ENCODE results near the gene GAA. TPM values are rescaled to one million over a fixed set of nuclear protein-coding genes. Genes with fewer than 3 reads are reported as not detected.

The GAA gene
- total and polyA plus RNA-seq, 2 of the 8 experiments (the other 6 are each of a cell fraction or from before 2014, with no cell fraction given): 14.8 to 30.0 TPM

DNA sequence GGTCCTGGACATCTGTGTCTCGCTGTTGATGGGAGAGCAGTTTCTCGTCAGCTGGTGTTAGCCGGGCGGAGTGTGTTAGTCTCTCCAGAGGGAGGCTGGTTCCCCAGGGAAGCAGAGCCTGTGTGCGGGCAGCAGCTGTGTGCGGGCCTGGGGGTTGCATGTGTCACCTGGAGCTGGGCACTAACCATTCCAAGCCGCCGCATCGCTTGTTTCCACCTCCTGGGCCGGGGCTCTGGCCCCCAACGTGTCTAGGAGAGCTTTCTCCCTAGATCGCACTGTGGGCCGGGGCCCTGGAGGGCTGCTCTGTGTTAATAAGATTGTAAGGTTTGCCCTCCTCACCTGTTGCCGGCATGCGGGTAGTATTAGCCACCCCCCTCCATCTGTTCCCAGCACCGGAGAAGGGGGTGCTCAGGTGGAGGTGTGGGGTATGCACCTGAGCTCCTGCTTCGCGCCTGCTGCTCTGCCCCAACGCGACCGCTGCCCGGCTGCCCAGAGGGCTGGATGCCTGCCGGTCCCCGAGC is 17.9 kb downstream of the GAA start:
- Histone ChIP-seq H3K9ac (replicated peaks in 1 of 4; ENCODE audit: extremely low read depth in 1 of 4, low read depth in 3 of 4, low read length in 3 of 4) (no peak overlapping the region), H3K4me1 (replicated peaks in 1 of 4; ENCODE audit: control insufficient read depth in 3 of 4, insufficient read depth in 4 of 4, low read length in 3 of 4) (peaks cover 0 to 9% (median 6%) of the 10 kb centered on the region in 4 experiments; a peak in 6 of 7 replicates), H4K20me1 (replicated peaks in 1 of 2; ENCODE audit: control insufficient read depth in 1 of 2, insufficient read depth in 2 of 2, low read length in 2 of 2) (no peaks in the 10 kb centered on the region), H2BK20ac (ENCODE audit: low read length) (no peak overlapping the region), H3K23ac (ENCODE audit: insufficient read length) (no peak overlapping the region), H2BK5ac (ENCODE audit: low read depth, low read length) (no peak overlapping the region), H3K14ac (ENCODE audit: insufficient read length) (no peak overlapping the region), H2BK120ac (replicated peaks; ENCODE audit: low read depth, low read length) (no peak overlapping the region), H3K9me3 (ENCODE audit: insufficient read depth in 2 of 2, low read depth in 1 of 2, low read length in 1 of 2) (no peaks in the 10 kb centered on the region), H3K23me2 (ENCODE audit: low read depth, low read length) (no peaks in the 10 kb centered on the region), H3K18ac (ENCODE audit: extremely low read depth, low read length) (no peak overlapping the region), H3K27ac (ENCODE audit: low read depth, low read length) (no peak overlapping the region), H3K79me1 (ENCODE audit: low read depth, low read length) (no peaks in the 10 kb centered on the region), H3K79me2 (ENCODE audit: control insufficient read depth in 1 of 2, insufficient read depth in 2 of 2, low read length in 2 of 2) (no peaks in the 10 kb centered on the region), H3K4me2 (ENCODE audit: insufficient read depth in 1 of 2, low read depth in 2 of 2, low read length in 2 of 2) (no peak overlapping the region), H2AK5ac (ENCODE audit: low read depth, low read length) (no peak overlapping the region), H4K8ac (ENCODE audit: extremely low read depth, insufficient read depth, low read length) (peak overlapping the region; percentile 71; the same call in 1 of the 2 replicates), H4K5ac (ENCODE audit: insufficient read length, low read depth, low read length) (no peak overlapping the region), H2BK15ac (ENCODE audit: low read length) (no peak overlapping the region), H3K36me3 (ENCODE audit: control insufficient read depth in 2 of 4, insufficient read depth in 4 of 4, low read length in 3 of 4) (no peaks in the 10 kb centered on the region), H3K4me3 (ENCODE audit: extremely low read depth in 1 of 4, insufficient read depth in 2 of 4, low read depth in 3 of 4, low read length in 4 of 4) (no peak overlapping the region), H2BK12ac (ENCODE audit: low read depth, low read length) (no peak overlapping the region), H4K91ac (replicated peaks; ENCODE audit: insufficient read length, low read length) (no peak overlapping the region), H3K56ac (replicated peaks; ENCODE audit: insufficient read length, low read depth, low read length) (no peak overlapping the region), H3K27me3 (replicated peaks in 1 of 4; ENCODE audit: control insufficient read depth in 3 of 4, extremely low read depth in 1 of 4, insufficient read depth in 3 of 4, low read length in 3 of 4) (no peaks in the 10 kb centered on the region), H2AFZ (ENCODE audit: low read length) (no peak overlapping the region), H3K4ac (replicated peaks; ENCODE audit: insufficient read length, low read depth, low read length) (no peak overlapping the region)
- FAIRE-seq (no peak), DNase-seq (ENCODE audit: low read depth in 1 of 2, low spot score in 2 of 2) (no peak)
- CTCF ChIA-PET (ENCODE audit: partially characterized antibody): interaction anchor here (0.9 to 2.0 kb wide), 4 partner anchors 10 to 36 kb away, joined by 3 to 8 read pairs (median 4); partner anchors contain the start of gene GAA
- POLR2A ChIA-PET (ENCODE audit: partially characterized antibody): interaction anchor here (1.1 to 2.6 kb wide), 5 partner anchors 10 to 30 kb away, joined by 4 to 11 read pairs (median 5); partner anchors contain the start of gene GAA
- 97% methylated on average over 24 of the region's 24 CpGs; no CpG with 5 or more reads in 1 of the 2 experiments for WGBS, 2 experiments (ENCODE audit: extremely low coverage in 1 of 2, insufficient coverage in 1 of 2, insufficient read length in 1 of 2, insufficient replicate concordance in 2 of 2, low coverage in 1 of 2, low lambda C conversion rate in 2 of 2, missing lambda C conversion rate in 1 of 2)
- TF ChIP-seq CBX5 (IDR thresholded peaks at IDR 0.05; ENCODE audit: low read depth, low read length) (no peak), SP2 (IDR thresholded peaks at IDR 0.05; ENCODE audit: low read length) (no peak), TAF7 (optimal IDR thresholded peaks at IDR 0.05; ENCODE audit: borderline replicate concordance, low read depth, low read length) (no peak), RNF2 (IDR thresholded peaks at IDR 0.05; ENCODE audit: borderline replicate concordance, low read depth, low read length, missing control alignments, poor library complexity, severe bottlenecking) (no peak), JUND (IDR thresholded peaks at IDR 0.05; ENCODE audit: low read length) (no peak), SAP30 (IDR thresholded peaks at IDR 0.05; ENCODE audit: insufficient read depth, insufficient replicate concordance, low read length) (no peak), ZNF274 (IDR thresholded peaks at IDR 0.05; ENCODE audit: borderline replicate concordance, extremely low read depth, low read length) (no peak), HDAC2 (IDR thresholded peaks at IDR 0.05; ENCODE audit: borderline replicate concordance in 1 of 2, low read depth in 2 of 2, low read length in 2 of 2) (no peak)
- TF ChIP-seq, protein P1, sequence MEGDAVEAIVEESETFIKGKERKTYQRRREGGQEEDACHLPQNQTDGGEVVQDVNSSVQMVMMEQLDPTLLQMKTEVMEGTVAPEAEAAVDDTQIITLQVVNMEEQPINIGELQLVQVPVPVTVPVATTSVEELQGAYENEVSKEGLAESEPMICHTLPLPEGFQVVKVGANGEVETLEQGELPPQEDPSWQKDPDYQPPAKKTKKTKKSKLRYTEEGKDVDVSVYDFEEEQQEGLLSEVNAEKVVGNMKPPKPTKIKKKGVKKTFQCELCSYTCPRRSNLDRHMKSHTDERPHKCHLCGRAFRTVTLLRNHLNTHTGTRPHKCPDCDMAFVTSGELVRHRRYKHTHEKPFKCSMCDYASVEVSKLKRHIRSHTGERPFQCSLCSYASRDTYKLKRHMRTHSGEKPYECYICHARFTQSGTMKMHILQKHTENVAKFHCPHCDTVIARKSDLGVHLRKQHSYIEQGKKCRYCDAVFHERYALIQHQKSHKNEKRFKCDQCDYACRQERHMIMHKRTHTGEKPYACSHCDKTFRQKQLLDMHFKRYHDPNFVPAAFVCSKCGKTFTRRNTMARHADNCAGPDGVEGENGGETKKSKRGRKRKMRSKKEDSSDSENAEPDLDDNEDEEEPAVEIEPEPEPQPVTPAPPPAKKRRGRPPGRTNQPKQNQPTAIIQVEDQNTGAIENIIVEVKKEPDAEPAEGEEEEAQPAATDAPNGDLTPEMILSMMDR (IDR thresholded peaks at IDR 0.05; ENCODE audit: control extremely low read depth in 1 of 3, insufficient read depth in 1 of 3, low read depth in 1 of 3, low read length in 3 of 3): no peak
